Activated CD4-positive, alpha-beta memory T cell treated with anti-CD3 and anti-CD28 coated beads for 36 hours (primary cell): ENCODE results near the gene OGFOD3. TPM values are rescaled to one million over a fixed set of nuclear protein-coding genes. Genes with fewer than 3 reads are reported as not detected.

Source experiments
- CTCF ChIA-PET: fragments of 350-600 bp; sonication (Branson Sonifier 250); formaldehyde crosslinking; loops from one replicate; lab custom pipeline; 2021; ENCODE audit warnings: antibody characterized with exemption, inconsistent platforms; lab: Charles Lee
- POLR2A ChIA-PET: fragments of 350-600 bp; sonication (Branson Sonifier 250); formaldehyde crosslinking; loops from one replicate; lab custom pipeline; 2021; ENCODE audit warnings: antibody characterized with exemption; lab: Charles Lee
- DNase-seq: peaks from one replicate; pipeline ENCODE4 v3.0.0-alpha.2; 2020
- H3K27ac Mint-ChIP-seq: one replicate; pipeline ENCODE4 v1.8.0; 2021; ENCODE audit warnings: mixed read lengths
- H3K27me3 Mint-ChIP-seq: one replicate; pipeline ENCODE4 v1.8.0; 2021; ENCODE audit warnings: mixed read lengths
- H3K36me3 Mint-ChIP-seq: one replicate; pipeline ENCODE4 v1.8.0; 2021; ENCODE audit warnings: mixed read lengths
- H3K4me1 Mint-ChIP-seq: one replicate; pipeline ENCODE4 v1.8.0; 2021; ENCODE audit warnings: low read depth, mixed read lengths
- H3K4me3 Mint-ChIP-seq: one replicate; pipeline ENCODE4 v1.8.0; 2021; ENCODE audit warnings: mild to moderate bottlenecking, mixed read lengths
- H3K9me3 Mint-ChIP-seq: one replicate; pipeline ENCODE4 v1.8.0; 2021; ENCODE audit warnings: mixed read lengths
- intact Hi-C: fragments of 100-400 bp; cut with micrococcal nuclease; formaldehyde crosslinking; loops from one replicate; pipeline ENCODE4 v1.15.1; 2023
- total RNA-seq, 2 experiments: library from RNA; stranded (reverse); gene quantifications; one replicate each; pipeline ENCODE4 v1.2.3, GENCODE V29; 2021

OGFOD3 gene
- total RNA-seq, 2 experiments from 2014 or later, result 29.7 to 32.2 TPM

GRCh38 chr17:82445542-82445941, 27.2 kb upstream of the OGFOD3 start:
- peak overlapping the region; percentile 60 for H3K27ac Mint-ChIP-seq
- peak; percentile 43 for DNase-seq
- H3K36me3 Mint-ChIP-seq, result peaks cover 48% of the 10 kb centered on the region
- intact Hi-C loops, result no loop called here
- CTCF ChIA-PET, result interaction anchor here (1.3 kb wide), 1 partner anchor 21 kb away, joined by 5 read pairs; no protein-coding TSS in a partner anchor
- POLR2A ChIA-PET, result no interaction called here
- H3K9me3 Mint-ChIP-seq, result no peaks in the 10 kb centered on the region
- no peak overlapping the region for H3K4me3 Mint-ChIP-seq
- H3K4me1 Mint-ChIP-seq, result peaks cover 24% of the 10 kb centered on the region
- H3K27me3 Mint-ChIP-seq, result no peaks in the 10 kb centered on the region

GRCh38 chr17:82444941-82445521, 26.6 kb upstream of the OGFOD3 start:
- intact Hi-C loops, result no loop called here
- no peak overlapping the region for H3K4me3 Mint-ChIP-seq
- H3K9me3 Mint-ChIP-seq, result no peaks in the 10 kb centered on the region
- H3K27me3 Mint-ChIP-seq, result no peaks in the 10 kb centered on the region
- H3K36me3 Mint-ChIP-seq, result peaks cover 51% of the 10 kb centered on the region
- ChIA-PET POLR2A (no interaction called here), CTCF (no interaction called here)
- H3K4me1 Mint-ChIP-seq, result peaks cover 26% of the 10 kb centered on the region
- DNase-seq, result no peak
- H3K27ac Mint-ChIP-seq, result no peak overlapping the region

DNA sequence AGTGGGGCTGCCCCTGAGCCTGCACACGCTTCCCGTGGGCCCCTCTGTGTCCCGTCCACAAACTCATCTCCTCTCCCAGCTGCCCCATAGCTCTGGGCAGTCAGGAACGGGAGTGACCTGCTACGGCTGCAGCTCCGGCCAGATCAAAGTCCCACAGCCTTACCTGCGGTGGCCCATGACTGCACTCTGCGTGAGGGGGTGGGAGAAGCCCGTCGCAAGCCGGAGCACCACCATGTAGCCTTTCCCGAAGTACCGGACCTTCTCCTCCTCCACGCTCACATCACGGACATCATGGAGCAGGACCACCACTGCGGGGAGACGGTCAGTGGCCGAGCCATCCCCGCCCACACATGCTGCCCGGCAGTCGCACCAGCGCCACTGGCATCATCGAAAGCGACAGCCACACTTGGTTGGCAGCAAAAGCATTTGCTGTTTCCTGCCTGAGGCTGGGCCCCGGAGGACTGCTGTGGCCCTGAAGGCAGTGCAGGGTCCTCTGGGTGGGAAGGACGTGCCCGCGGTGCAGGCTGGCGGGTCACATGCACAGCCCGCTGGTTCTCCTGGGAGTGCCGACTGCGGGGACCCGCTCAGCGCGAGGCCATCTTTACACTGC, 26.0 kb upstream of the OGFOD3 start:
- ChIA-PET POLR2A (no interaction called here), CTCF (no interaction called here)
- Mint-ChIP-seq H3K9me3 (no peaks in the 10 kb centered on the region), H3K36me3 (peaks cover 45% of the 10 kb centered on the region), H3K4me1 (peaks cover 26% of the 10 kb centered on the region), H3K4me3 (no peak overlapping the region), H3K27ac (no peak overlapping the region), H3K27me3 (no peaks in the 10 kb centered on the region)
- no peak for DNase-seq
- intact Hi-C loops, result no loop called here

GRCh38 chr17:82443465-82444283, 25.3 kb upstream of the OGFOD3 start:
- H3K9me3 Mint-ChIP-seq, result no peaks in the 10 kb centered on the region
- POLR2A ChIA-PET, result no interaction called here
- no peaks in the 10 kb centered on the region for H3K27me3 Mint-ChIP-seq

DNA sequence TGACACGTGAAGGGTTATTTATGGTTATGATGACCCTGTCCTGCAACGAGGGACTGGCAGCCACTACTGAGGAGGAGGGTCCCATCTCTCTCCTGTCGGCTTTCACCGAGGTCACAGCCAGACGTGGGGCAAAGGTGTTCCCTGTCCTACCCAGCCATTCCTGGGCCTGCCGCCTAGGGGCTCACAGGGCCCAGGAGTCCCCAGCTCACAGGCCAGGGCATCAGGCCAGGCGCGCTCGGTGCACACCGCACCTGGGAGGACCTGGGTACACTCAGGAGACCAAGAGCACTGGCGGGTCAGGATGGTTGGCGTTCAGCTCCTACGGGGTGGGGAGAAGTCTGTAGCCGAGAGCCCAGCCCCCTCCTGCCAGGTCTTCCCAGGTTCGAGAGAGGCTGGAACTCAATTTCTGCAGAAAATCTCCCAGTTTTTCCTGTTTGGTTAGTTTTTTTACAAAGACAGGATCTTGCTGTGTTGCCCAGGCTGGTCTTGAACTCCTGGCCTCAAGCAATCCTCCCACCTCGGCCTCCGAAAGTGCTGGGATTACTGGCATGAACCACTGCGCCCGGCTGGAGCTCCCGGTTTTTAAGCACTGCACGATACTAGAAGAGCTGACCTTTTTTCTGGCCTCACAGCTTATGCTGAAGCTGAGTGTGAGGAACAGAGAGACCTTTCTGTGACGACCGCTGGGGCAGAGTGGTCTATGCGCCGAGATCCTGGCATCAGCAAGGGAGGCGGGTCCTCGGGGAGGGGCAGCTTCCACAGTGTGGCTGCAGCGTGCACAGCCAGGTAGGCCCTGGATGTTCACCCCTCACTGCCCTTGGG, 24.5 kb upstream of the OGFOD3 start:
- Mint-ChIP-seq H3K27me3 (no peaks in the 10 kb centered on the region), H3K27ac (peak overlapping the region; percentile 28), H3K36me3 (peaks cover 37% of the 10 kb centered on the region), H3K9me3 (no peaks in the 10 kb centered on the region), H3K4me3 (no peak overlapping the region), H3K4me1 (peaks cover 24% of the 10 kb centered on the region)
- CTCF ChIA-PET, result interaction anchor here (0.6 kb wide), 1 partner anchor 45 kb away, joined by 4 read pairs; no protein-coding TSS in a partner anchor
- intact Hi-C loops, result no loop called here
- POLR2A ChIA-PET, result no interaction called here
- DNase-seq, result no peak

More at GRCh38 chr17:82443465-82444283, 25.3 kb upstream of the OGFOD3 start:
- peaks cover 38% of the 10 kb centered on the region for H3K36me3 Mint-ChIP-seq
- intact Hi-C loops, result no loop called here
- CTCF ChIA-PET, result interaction anchor here (0.6 kb wide), 1 partner anchor 45 kb away, joined by 4 read pairs; no protein-coding TSS in a partner anchor
- no peak overlapping the region for H3K27ac Mint-ChIP-seq
- no peak for DNase-seq
- peaks cover 26% of the 10 kb centered on the region for H3K4me1 Mint-ChIP-seq
- no peak overlapping the region for H3K4me3 Mint-ChIP-seq

GRCh38 chr17:82441691-82442487, 23.5 kb upstream of the OGFOD3 start:
- no peaks in the 10 kb centered on the region for H3K27me3 Mint-ChIP-seq
- H3K4me1 Mint-ChIP-seq, result peaks cover 17% of the 10 kb centered on the region
- DNase-seq, result no peak
- H3K4me3 Mint-ChIP-seq, result peak overlapping the region; percentile 8
- CTCF ChIA-PET, result no interaction called here
- POLR2A ChIA-PET, result interaction anchor here (0.6 kb wide), 1 partner anchor 14 kb away, joined by 4 read pairs; no protein-coding TSS in a partner anchor
- no peaks in the 10 kb centered on the region for H3K9me3 Mint-ChIP-seq
- peak overlapping the region; percentile 49 for H3K27ac Mint-ChIP-seq
- intact Hi-C loops, result no loop called here
- peaks cover 31% of the 10 kb centered on the region for H3K36me3 Mint-ChIP-seq

DNA sequence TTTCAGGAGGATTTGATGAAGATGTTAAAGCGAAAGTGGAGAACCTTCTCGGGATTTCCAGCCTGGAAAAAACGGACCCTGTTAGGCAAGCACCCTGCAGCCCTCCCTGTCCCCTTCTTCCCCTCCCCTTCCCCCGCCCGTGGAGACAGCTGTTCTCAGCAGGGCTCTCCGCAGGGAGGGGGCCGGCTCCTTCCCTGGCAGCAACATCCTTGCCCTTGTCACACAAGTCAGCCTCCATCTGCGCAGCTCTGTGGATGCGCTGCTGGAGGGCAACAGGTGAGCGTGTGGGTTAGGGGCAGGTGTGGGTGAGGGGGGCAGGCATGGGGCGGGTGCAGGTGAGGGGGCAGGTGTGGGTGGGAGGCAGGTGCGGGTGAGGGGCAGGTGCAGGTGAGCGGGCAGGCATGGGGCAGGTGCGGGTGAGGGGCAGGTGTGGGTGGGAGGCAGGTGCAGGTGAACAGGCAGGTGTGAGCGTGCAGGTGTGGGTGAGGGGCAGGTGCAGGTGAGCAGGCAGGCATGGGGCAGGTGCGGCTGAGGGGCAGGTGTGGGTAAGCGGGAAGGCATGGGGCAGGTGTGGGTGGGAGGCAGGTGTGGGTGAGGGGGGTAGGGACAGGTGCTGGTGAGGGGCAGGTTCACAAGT, 22.7 kb upstream of the OGFOD3 start:
- CTCF ChIA-PET, result no interaction called here
- no peak for DNase-seq

DNA sequence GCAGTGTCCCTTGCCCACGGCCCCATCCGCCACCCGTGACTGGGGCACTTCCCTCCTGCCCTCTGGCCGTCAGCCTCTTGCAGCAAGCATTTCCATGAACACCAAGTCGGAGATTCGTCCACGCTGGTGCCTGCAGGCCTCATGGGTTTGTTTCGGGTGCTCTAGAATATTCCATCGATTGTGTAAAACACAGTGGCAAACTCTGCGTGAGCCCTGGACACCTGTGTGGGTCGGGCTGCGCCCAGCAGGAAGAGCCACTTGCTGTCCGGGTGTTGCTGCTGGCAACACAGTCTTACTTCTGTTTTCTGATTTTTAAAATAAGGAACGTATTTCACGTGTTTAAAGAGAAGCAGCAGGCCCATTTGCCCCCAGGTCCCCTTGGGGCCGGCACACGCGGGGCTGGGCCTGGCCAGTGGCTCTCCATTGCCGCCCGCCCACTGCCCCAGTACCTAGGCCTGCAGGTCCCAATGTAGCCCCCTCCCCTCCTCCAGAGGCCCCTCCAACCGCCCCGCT, 22.1 kb upstream of the OGFOD3 start:
- ChIA-PET POLR2A (no interaction called here), CTCF (no interaction called here)
- H3K36me3 Mint-ChIP-seq, result peaks cover 18% of the 10 kb centered on the region
- H3K27ac Mint-ChIP-seq, result peak overlapping the region; percentile 42
- peak overlapping the region; percentile 9 for H3K4me3 Mint-ChIP-seq
- no peaks in the 10 kb centered on the region for H3K9me3 Mint-ChIP-seq
- intact Hi-C loops, result no loop called here
- peaks cover 5% of the 10 kb centered on the region for H3K4me1 Mint-ChIP-seq
- no peak for DNase-seq
- no peaks in the 10 kb centered on the region for H3K27me3 Mint-ChIP-seq

More for the DNA sequence above, 22.7 kb upstream of the OGFOD3 start:
- Mint-ChIP-seq H3K36me3 (peaks cover 24% of the 10 kb centered on the region), H3K27ac (peak overlapping the region; percentile 23), H3K4me3 (peak overlapping the region; percentile 8), H3K27me3 (no peaks in the 10 kb centered on the region), H3K4me1 (peaks cover 9% of the 10 kb centered on the region), H3K9me3 (no peaks in the 10 kb centered on the region)
- intact Hi-C loops, result no loop called here
- POLR2A ChIA-PET, result no interaction called here

GRCh38 chr17:82439829-82440365, 21.5 kb upstream of the OGFOD3 start:
- H3K27ac Mint-ChIP-seq, result no peak overlapping the region
- ChIA-PET CTCF (no interaction called here), POLR2A (no interaction called here)
- H3K9me3 Mint-ChIP-seq, result no peaks in the 10 kb centered on the region
- intact Hi-C loops, result no loop called here
- no peaks in the 10 kb centered on the region for H3K27me3 Mint-ChIP-seq
- peaks cover 18% of the 10 kb centered on the region for H3K36me3 Mint-ChIP-seq
- H3K4me3 Mint-ChIP-seq, result no peak overlapping the region
- no peak for DNase-seq
- peaks cover 5% of the 10 kb centered on the region for H3K4me1 Mint-ChIP-seq

GRCh38 chr17:82439194-82439828, 20.9 kb upstream of the OGFOD3 start:
- CTCF ChIA-PET, result interaction anchor here (1.0 kb wide), 1 partner anchor 115 kb away, joined by 4 read pairs; no protein-coding TSS in a partner anchor
- Mint-ChIP-seq H3K9me3 (no peaks in the 10 kb centered on the region), H3K4me1 (peaks cover 7% of the 10 kb centered on the region), H3K27me3 (no peaks in the 10 kb centered on the region), H3K36me3 (peaks cover 16% of the 10 kb centered on the region), H3K4me3 (no peak overlapping the region), H3K27ac (no peak overlapping the region)
- no peak for DNase-seq
- POLR2A ChIA-PET, result interaction anchor here (2.5 kb wide), 1 partner anchor 10 kb away, joined by 13 read pairs; no protein-coding TSS in a partner anchor
- intact Hi-C loops, result no loop called here
